K562 (cell line): ENCODE measurements around the gene SAPCD1. TPM values are rescaled to one million over a fixed set of nuclear protein-coding genes. Genes with fewer than 3 reads are reported as not detected.

Experiments
- FOXA3 ChIP-seq, 2 experiments: fragments of 450-650 bp in 1 of 2; sonication (generic) in 1 of 2; formaldehyde crosslinking; IDR thresholded peaks in 1 of 2; conservative IDR thresholded peaks in 1 of 2; 2 replicates each; pipeline versions ENCODE4 v1.4.0 to v1.8.0; 2020 to 2022; ENCODE audit warnings: mild to moderate bottlenecking in 2 of 2, missing genetic modification reagents in 1 of 2
- HBP1 ChIP-seq: fragments of 450-650 bp; formaldehyde crosslinking; IDR thresholded peaks from 2 replicates; pipeline ENCODE4 v1.4.0; 2022; ENCODE audit warnings: missing genetic modification characterization
- KLF6 ChIP-seq: fragments of 250-450 bp; sonication (Bioruptor Pico); IDR thresholded peaks from 2 replicates; pipeline ENCODE4 v1.4.0; 2020; ENCODE audit warnings: mild to moderate bottlenecking, moderate library complexity, borderline replicate concordance
- MITF ChIP-seq: IDR thresholded peaks from 2 replicates; pipeline ENCODE4 v1.6.1; 2014; ENCODE audit warnings: antibody characterized with exemption
- RBM22 ChIP-seq: fragments of 200-400 bp; formaldehyde crosslinking; IDR thresholded peaks from 2 replicates; pipeline ENCODE4 v1.6.1; 2018; ENCODE audit warnings: low read length, low read depth; ENCODE audit not compliant: poor library complexity, severe bottlenecking
- RBM39 ChIP-seq: fragments of 200-400 bp; formaldehyde crosslinking; optimal IDR thresholded peaks from 2 replicates; pipeline ENCODE3; 2018; ENCODE audit warnings: low read depth, low read length
- SMARCA4 ChIP-seq: fragments of 450-650 bp; IDR thresholded peaks from 2 replicates; pipeline ENCODE4 v1.6.1; 2016
- SP1 ChIP-seq: sonication (generic); formaldehyde crosslinking; IDR thresholded peaks from 2 replicates; pipeline ENCODE4 v1.8.1; 2022; ENCODE audit warnings: mild to moderate bottlenecking, missing genetic modification reagents
- SUPT5H ChIP-seq: fragments of 450-650 bp; IDR thresholded peaks from 2 replicates; pipeline ENCODE4 v1.6.1; 2016
- TRIM24 ChIP-seq, 2 experiments: fragments of 450-650 bp; IDR thresholded peaks; 2 replicates each; pipeline ENCODE4 v1.6.1; 2016
- ZNF79 ChIP-seq: fragments of 250-450 bp; sonication (Bioruptor Pico); IDR thresholded peaks from 2 replicates; pipeline ENCODE4 v1.4.0; 2020; ENCODE audit warnings: low read depth, mild to moderate bottlenecking, moderate library complexity
- polyA plus RNA-seq, 8 experiments: library from polyadenylated mRNA; depleted of rRNA in 4 of 8; stranded (reverse) in 5 of 8; unstranded in 3 of 8; fragments of >200 nt; fragmentation: Nextera tagmentation in 2 of 8; fragmentation: Illumina TruSeq in 1 of 8; extraction: Ambion mirVana in 2 of 8; extraction: Trizol in 1 of 8; gene quantifications; 2 replicates each; pipeline versions ENCODE4 v1.2.1 to v1.2.3, GENCODE V29; 2011 to 2014; ENCODE audit warnings: inconsistent platforms in 1 of 8, missing spikeins in 1 of 8
- total RNA-seq, 7 experiments: library from RNA; depleted of rRNA in 6 of 7; stranded (reverse); fragments of >200 nt in 6 of 7; fragmentation: Illumina TruSeq in 2 of 7; extraction: Trizol in 2 of 7; gene quantifications; 2 replicates each; pipeline versions ENCODE4 v1.2.1 to v1.2.3, GENCODE V29; 2011 to 2021; ENCODE audit warnings: low replicate concordance in 1 of 7

Gene SAPCD1
- total and polyA plus RNA-seq, 9 of the 15 experiments (the other 6 are each of a cell fraction or from before 2014, with no cell fraction given): 2.6 to 30.2 (median 7.4) TPM

GRCh38 chr6:31727717-31728671, 34.5 kb upstream of the SAPCD1 start (continued):
- TF ChIP-seq MITF: no peak
- 0 out of 2 replicates have a peak, but pooled peaks have one; percentile 2 for TF ChIP-seq KLF6 (CRISPR knock-in tag)
- peak; percentile 87 for TF ChIP-seq RBM22
- TF ChIP-seq HBP1 (CRISPR knock-in tag): peak; percentile 35; the same call in 1 of the 2 replicates
- peak in 1 of 2 experiments; percentile 26; a peak in 1 of 4 replicates for TF ChIP-seq TRIM24 (IDR thresholded peaks at IDR 0.05)
- peak; percentile 38; the same call in 1 of the 2 replicates for TF ChIP-seq SUPT5H
- TF ChIP-seq FOXA3 (CRISPR knock-in tag; conservative IDR thresholded peaks at IDR 0.05 in 1 of 2, IDR thresholded peaks at IDR 0.05 in 1 of 2): 0 out of 4 replicates have a peak, but pooled peaks of 1 of the 2 experiments have one; percentile 59
- 0 out of 2 replicates have a peak, but pooled peaks have one; percentile 21 for TF ChIP-seq ZNF79 (CRISPR knock-in tag)
- peak; percentile 2 for TF ChIP-seq RBM39
- TF ChIP-seq SMARCA4: 0 out of 2 replicates have a peak, but pooled peaks have one; percentile 7
- peak; percentile 89 for TF ChIP-seq SP1 (CRISPR knock-in tag)
